NCI-H2107 treated with DMSO at 0.1 percent for 48 hours (cell line): ENCODE results near the gene RAVER1.

Source experiments
- DNase-seq: peaks from one replicate; lab custom pipeline; 2025; ENCODE audit not compliant: unreplicated experiment; lab: John Stamatoyannopoulos, UW

RAVER1 gene

DNA sequence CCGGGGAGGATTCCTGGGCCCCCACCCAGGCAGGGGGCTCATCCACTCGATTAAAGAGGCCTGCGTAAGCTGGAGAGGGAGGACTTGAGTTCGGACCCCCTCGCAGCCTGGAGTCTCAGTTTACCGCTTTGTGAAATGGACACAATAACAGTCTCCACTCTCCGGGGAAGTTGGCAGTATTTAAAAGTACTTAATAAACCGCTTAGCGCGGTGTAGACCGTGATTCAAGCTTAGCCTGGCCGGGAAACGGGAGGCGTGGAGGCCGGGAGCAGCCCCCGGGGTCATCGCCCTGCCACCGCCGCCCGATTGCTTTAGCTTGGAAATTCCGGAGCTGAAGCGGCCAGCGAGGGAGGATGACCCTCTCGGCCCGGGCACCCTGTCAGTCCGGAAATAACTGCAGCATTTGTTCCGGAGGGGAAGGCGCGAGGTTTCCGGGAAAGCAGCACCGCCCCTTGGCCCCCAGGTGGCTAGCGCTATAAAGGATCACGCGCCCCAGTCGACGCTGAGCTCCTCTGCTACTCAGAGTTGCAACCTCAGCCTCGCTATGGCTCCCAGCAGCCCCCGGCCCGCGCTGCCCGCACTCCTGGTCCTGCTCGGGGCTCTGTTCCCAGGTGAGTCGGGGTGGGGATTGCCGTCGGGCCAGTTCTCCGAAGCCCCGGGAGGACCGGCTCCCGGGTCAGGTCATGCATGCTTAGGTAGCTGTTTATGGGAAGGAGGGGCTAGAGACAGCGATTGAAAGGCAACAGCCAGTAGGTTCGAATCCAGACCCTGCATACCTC lies 62.5 kb downstream of the RAVER1 start, which contains the start of gene ICAM1:
Gene ICAM1 (plus strand): TSS at position 505 of the 779 bp plus-strand sequence. CDS start 40 bp downstream, at position 545.
- DNase-seq, result no peak

DNA sequence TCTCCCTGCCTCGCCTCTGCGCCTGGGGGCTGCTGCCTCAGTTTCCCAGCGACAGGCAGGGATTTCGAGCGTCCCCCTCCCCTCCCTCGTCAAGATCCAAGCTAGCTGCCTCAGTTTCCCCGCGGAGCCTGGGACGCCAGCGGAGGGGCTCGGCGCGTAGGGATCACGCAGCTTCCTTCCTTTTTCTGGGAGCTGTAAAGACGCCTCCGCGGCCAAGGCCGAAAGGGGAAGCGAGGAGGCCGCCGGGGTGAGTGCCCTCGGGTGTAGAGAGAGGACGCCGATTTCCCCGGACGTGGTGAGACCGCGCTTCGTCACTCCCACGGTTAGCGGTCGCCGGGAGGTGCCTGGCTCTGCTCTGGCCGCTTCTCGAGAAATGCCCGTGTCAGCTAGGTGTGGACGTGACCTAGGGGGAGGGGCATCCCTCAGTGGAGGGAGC lies 63.1 kb downstream of the RAVER1 start:
- no peak for DNase-seq

DNA sequence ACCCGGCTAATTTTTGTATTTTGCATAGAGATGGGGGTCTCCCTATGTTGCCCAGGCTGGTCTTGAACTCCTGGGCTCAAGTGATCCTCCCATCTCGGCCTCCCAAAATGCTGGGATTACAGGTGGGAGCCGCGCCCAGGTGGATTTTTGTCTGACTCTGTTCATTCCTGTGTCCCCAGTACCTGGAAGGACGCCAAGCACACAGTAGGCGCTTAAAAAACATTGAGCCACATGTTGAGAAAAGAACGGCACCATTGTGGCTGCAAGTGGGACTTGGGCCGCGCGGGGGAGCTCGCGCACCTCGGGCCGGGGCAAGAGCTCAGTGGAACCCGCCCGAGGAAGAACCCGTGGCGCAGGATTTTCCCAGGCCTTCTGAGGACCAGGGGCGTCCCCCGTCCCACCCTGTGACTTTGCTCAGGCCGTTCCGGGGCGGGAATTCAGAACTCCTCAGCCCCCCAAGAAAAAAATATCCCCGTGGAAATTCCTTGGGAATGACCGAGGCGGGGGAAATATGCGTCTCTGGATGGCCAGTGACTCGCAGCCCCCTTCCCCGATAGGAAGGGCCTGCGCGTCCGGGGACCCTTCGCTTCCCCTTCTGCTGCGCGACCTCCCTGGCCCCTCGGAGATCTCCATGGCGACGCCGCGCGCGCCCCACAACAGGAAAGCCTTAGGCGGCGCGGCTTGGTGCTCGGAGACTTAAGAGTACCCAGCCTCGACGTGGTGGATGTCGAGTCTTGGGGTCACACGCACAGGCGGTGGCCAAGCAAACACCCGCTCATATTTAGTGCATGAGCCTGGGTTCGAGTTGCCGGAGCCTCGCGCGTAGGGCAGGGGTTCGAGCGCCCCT lies 63.8 kb downstream of the RAVER1 start:
- peak; percentile 19 for DNase-seq

DNA sequence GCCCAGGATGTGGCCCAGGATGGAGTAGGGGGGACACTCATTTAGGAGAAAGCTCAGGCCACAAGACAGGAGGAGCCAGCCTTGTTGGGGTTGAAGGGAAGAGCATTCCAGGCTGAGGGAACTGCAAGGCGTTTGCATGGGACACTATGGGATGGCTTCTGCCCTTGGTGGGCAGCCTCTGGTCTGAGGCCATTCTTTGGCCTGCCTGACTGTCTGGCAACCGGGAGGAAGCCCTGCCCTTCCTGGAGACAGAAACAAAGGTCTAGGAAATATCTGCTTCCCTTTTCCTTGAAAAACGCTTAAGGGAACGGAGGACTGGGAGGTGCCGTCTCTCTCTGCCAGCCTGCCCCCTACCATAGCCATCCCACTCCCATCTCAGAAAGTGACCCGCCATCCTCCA lies 65.3 kb downstream of the RAVER1 start:
- no peak for DNase-seq

DNA sequence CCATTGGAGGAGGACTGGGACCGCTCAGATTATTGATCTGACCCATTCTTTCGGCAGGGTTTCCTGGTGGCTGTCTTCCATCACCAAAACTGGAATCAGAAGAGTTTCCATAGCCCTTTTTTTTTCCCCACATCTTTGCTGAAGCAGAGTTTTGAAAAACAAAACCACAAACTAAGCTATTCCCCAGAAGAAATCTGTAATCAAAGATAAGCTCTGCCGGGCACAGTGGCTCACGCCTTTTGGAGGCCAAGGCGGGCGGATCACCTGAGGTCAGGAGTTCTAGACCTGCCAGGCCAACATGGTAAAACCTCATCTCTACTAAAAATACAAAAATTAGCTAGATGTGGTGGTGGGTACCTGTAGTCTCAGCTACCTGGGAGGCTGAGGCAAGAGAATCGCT lies 66.6 kb downstream of the RAVER1 start:
- no peak for DNase-seq
